ENCODE data around the gene TP53TG5. TPM values are rescaled to one million over a fixed set of nuclear protein-coding genes. Genes with fewer than 3 reads are reported as not detected.

The TP53TG5 gene
- total RNA-seq: under 1 TPM in 1 of 2 experiments, not detected in 1; 0.36 TPM
- 0.81 TPM for polyA plus RNA-seq (2013, experiment 1 of 2)
- 0.99 TPM for polyA plus RNA-seq (2013, experiment 2 of 2)
- 0 to 1.0 (median 0.13) reads per million in 172 experiments for total RNA-seq

DNA sequence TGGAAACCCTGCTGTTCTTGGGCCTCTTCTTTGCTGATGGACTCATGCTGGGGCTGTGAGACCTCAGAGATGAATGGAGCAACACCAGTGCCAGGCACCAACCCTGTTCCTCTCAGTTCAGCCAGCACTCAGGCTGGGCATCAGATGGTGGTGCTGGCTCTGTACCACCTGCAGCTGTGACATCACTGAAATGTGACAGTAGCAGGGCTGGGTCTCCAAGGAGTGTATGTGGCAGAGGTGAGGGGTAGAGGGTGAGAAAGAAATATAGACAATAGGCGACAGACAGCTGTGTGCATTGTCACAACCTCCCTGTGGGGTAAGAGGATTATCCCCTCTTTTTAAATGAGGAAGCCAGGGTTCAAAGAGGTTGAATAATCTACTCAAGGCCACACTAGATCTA lies at the start of gene TP53TG5:
TSS of gene TP53TG5 (minus strand) at position 135 of the 400 bp plus-strand sequence. CDS start at position 46, 89 bp downstream.
- no peaks in the 10 kb centered on the region for H3K9me3 ChIP-seq (ENCODE audit: control insufficient read depth in 1 of 2, insufficient read depth in 1 of 2, low read length in 2 of 2)
- peaks cover 6% of the 10 kb centered on the region for H3K36me3 ChIP-seq (ENCODE audit: insufficient read depth, low read length)
- H3K36me3 Mint-ChIP-seq (ENCODE audit: low read depth): peaks cover 24% of the 10 kb centered on the region
- no peaks in the 10 kb centered on the region for H3K27me3 Mint-ChIP-seq
- H3K4me3 Mint-ChIP-seq: no peak within 1 kb of the TSS
- no peak within 1 kb of the TSS for H3K27ac Mint-ChIP-seq
- intact Hi-C loops (cut with DNase I, micrococcal nuclease): no loop called here
- ChIA-PET POLR2A (no interaction called here), CTCF (interaction anchor here (9.5 kb wide), 1 partner anchor 59 kb away, joined by 132 read pairs; no protein-coding TSS in a partner anchor)
- no peak within 1 kb of the TSS for H3K4me3 ChIP-seq (ENCODE audit: low read length)
- ATAC-seq (ENCODE audit: poor library complexity) (no peak), DNase-seq (no peak)
- no peaks in the 10 kb centered on the region for H3K9me3 Mint-ChIP-seq
- TF ChIP-seq, protein P1, sequence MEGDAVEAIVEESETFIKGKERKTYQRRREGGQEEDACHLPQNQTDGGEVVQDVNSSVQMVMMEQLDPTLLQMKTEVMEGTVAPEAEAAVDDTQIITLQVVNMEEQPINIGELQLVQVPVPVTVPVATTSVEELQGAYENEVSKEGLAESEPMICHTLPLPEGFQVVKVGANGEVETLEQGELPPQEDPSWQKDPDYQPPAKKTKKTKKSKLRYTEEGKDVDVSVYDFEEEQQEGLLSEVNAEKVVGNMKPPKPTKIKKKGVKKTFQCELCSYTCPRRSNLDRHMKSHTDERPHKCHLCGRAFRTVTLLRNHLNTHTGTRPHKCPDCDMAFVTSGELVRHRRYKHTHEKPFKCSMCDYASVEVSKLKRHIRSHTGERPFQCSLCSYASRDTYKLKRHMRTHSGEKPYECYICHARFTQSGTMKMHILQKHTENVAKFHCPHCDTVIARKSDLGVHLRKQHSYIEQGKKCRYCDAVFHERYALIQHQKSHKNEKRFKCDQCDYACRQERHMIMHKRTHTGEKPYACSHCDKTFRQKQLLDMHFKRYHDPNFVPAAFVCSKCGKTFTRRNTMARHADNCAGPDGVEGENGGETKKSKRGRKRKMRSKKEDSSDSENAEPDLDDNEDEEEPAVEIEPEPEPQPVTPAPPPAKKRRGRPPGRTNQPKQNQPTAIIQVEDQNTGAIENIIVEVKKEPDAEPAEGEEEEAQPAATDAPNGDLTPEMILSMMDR (IDR thresholded peaks at IDR 0.05): no peak
- H3K4me1 ChIP-seq (ENCODE audit: insufficient read depth, low read length): peaks cover 11% of the 10 kb centered on the region
- H3K27ac ChIP-seq (ENCODE audit: low read depth in 1 of 2, low read length in 2 of 2): no peak within 1 kb of the TSS
- no peaks in the 10 kb centered on the region for H3K27me3 ChIP-seq (ENCODE audit: control insufficient read depth in 1 of 2, insufficient read depth in 2 of 2, low read length in 2 of 2)
- H3K4me1 Mint-ChIP-seq (ENCODE audit: low read depth): peaks cover 13% of the 10 kb centered on the region

DNA sequence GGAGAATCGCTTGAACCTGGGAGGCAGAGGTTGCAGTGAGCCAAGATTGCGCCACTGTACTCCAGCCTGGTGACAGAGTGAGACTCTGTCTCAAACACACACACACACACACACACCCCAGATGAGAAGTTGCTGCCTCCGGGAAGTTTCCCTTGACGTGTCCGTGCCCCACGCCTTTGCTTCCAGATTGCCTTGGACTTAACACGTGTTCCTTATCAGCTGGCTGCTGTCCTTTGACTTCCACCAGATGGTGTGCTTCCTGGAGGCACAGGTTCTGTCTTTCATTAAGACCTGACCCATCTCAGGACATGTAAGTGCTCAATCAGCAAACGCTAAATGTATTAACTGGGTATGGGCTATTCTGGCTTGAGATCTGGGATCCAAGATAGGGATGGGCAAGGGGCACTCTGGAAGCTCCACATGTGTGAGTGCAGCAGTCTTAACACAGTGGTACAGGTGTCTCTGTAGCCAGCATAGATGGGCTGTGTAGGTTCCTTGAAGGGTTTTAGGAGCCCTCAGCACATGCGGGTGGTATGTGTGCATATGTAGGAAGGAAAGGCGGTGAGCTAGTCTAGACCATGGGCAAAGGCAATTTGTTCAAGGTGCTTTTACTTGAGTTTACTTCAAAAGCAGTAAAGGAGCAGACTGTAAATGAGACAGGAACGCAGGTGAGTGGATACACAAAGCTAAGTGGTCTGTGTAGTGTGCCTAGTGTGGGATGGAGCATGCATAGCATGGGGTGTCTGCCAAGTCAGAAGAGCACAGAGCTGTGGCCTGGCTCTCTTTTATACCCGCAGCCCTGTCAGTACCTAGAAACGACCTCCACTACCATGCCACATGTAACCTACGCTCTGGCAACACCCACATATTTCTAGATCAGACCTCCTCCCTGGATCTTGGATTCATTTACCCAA lies 49.4 kb upstream of the TP53TG5 start:
- no peak overlapping the region for H3K4me3 ChIP-seq (ENCODE audit: low read length)
- H3K9me3 ChIP-seq (ENCODE audit: control insufficient read depth in 1 of 2, insufficient read depth in 1 of 2, low read length in 2 of 2): no peaks in the 10 kb centered on the region
- H3K27me3 Mint-ChIP-seq: no peaks in the 10 kb centered on the region
- H3K4me1 ChIP-seq (ENCODE audit: insufficient read depth, low read length): no peaks in the 10 kb centered on the region
- POLR2A ChIA-PET: interaction anchor here (3.8 kb wide), 1 partner anchor 54 kb away, joined by 13 read pairs; no protein-coding TSS in a partner anchor
- no peaks in the 10 kb centered on the region for H3K9me3 Mint-ChIP-seq
- no peak overlapping the region for H3K27ac Mint-ChIP-seq
- TF ChIP-seq, protein P1 (IDR thresholded peaks at IDR 0.05): no peak
- no peaks in the 10 kb centered on the region for H3K27me3 ChIP-seq (ENCODE audit: control insufficient read depth in 1 of 2, insufficient read depth in 2 of 2, low read length in 2 of 2)
- intact Hi-C loops (cut with DNase I, micrococcal nuclease): no loop called here
- H3K4me3 Mint-ChIP-seq: no peak overlapping the region
- peaks cover 41% of the 10 kb centered on the region for H3K36me3 ChIP-seq (ENCODE audit: insufficient read depth, low read length)
- H3K4me1 Mint-ChIP-seq (ENCODE audit: low read depth): no peaks in the 10 kb centered on the region
- H3K27ac ChIP-seq (ENCODE audit: low read depth in 1 of 2, low read length in 2 of 2): no peak overlapping the region
- DNase-seq (no peak), ATAC-seq (ENCODE audit: poor library complexity) (no peak)
- CTCF ChIA-PET: interaction anchor here (0.6 to 1.5 kb wide), 3 partner anchors 10 to 54 kb away, joined by 3 to 5 read pairs (median 3); no protein-coding TSS in a partner anchor
- H3K36me3 Mint-ChIP-seq (ENCODE audit: low read depth): peaks cover 55% of the 10 kb centered on the region

DNA sequence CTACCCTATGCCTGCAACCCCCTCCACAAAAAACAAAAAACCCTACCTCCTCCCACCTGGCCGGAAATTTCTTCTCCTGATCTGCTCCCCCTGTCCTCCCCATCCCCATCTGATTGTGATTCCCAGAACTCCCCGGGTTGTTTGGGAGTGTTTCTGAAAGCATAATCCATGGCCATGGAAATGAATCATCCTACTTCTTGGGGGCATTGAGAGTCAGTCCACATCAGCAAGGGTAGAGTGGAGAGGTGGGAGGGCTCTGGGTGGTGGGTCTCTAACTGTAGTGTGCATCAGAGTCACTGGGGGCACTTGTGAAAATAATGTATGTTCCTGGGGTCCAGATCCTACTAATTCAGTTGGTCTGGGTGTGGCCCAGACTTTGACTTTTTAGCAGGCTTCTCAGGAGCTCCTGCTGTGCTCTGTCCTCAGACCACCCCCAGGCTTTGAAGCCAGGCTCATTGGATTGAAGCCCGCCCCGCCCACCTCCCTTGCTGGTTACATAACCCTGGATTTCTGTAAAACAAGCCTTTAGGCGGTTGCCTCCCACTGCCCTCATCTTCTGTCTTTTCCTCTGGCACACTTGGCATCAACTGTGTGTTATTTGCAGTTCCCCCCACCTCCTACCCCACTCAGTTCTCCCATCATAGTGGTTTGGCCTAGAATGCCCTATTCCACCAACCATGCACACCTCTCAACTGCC lies 48.3 kb upstream of the TP53TG5 start:
- no peaks in the 10 kb centered on the region for H3K27me3 ChIP-seq (ENCODE audit: control insufficient read depth in 1 of 2, insufficient read depth in 2 of 2, low read length in 2 of 2)
- Mint-ChIP-seq H3K27ac (no peak overlapping the region), H3K27me3 (no peaks in the 10 kb centered on the region), H3K9me3 (no peaks in the 10 kb centered on the region), H3K4me1 (ENCODE audit: low read depth) (no peaks in the 10 kb centered on the region), H3K36me3 (ENCODE audit: low read depth) (peaks cover 66% of the 10 kb centered on the region), H3K4me3 (peak overlapping the region; percentile 11)
- TF ChIP-seq, protein P1 (IDR thresholded peaks at IDR 0.05): no peak
- ChIA-PET POLR2A (interaction anchor here (3.8 kb wide), 1 partner anchor 53 kb away, joined by 13 read pairs; no protein-coding TSS in a partner anchor), CTCF (no interaction called here)
- ATAC-seq (ENCODE audit: poor library complexity) (peak; percentile 18), DNase-seq (no peak)
- peaks cover 50% of the 10 kb centered on the region for H3K36me3 ChIP-seq (ENCODE audit: insufficient read depth, low read length)
- H3K4me1 ChIP-seq (ENCODE audit: insufficient read depth, low read length): no peaks in the 10 kb centered on the region
- no peak overlapping the region for H3K4me3 ChIP-seq (ENCODE audit: low read length)
- no peaks in the 10 kb centered on the region for H3K9me3 ChIP-seq (ENCODE audit: control insufficient read depth in 1 of 2, insufficient read depth in 1 of 2, low read length in 2 of 2)
- intact Hi-C loops (cut with DNase I, micrococcal nuclease): no loop called here
- H3K27ac ChIP-seq (ENCODE audit: low read depth in 1 of 2, low read length in 2 of 2): no peak overlapping the region

All from CD4-positive, alpha-beta T cell (primary cell).